ENCODE results near the gene ABCA13.

- TF ChIP-seq EZH2 (IDR thresholded peaks at IDR 0.05; ENCODE audit: borderline replicate concordance, low read length) (no peak), CTCF (conservative IDR thresholded peaks at IDR 0.05 in 1 of 2, IDR thresholded peaks at IDR 0.05 in 1 of 2; ENCODE audit: extremely low read depth in 1 of 2, insufficient read depth in 1 of 2, low read depth in 1 of 2, low read length in 2 of 2) (no peak)
These were observed 127.5 kb downstream of the ABCA13 start for GRCh38 chr7:48298779-48299178.
